ENCODE results near the gene CXCL3.

GRCh38 chr4:74018116-74018515 lies 20.4 kb downstream of the CXCL3 start:
- TF ChIP-seq ZFX (IDR thresholded peaks at IDR 0.05) (no peak), CTCF (conservative IDR thresholded peaks at IDR 0.05) (no peak)
